Kidney epithelial cell (primary cell): ENCODE measurements around the gene TSHZ2. TPM values are rescaled to one million over a fixed set of nuclear protein-coding genes. Genes with fewer than 3 reads are reported as not detected.

ENCODE experiments used
- DNase-seq: peaks from one replicate; pipeline ENCODE4 v3.0.0-alpha.2; 2010; ENCODE audit warnings: low read depth
- H3K27me3 ChIP-seq: 2 replicates; pipeline ENCODE4 v1.6.0; 2011; ENCODE audit warnings: low read length; ENCODE audit not compliant: control insufficient read depth, insufficient read depth
- H3K36me3 ChIP-seq: 2 replicates; pipeline ENCODE4 v1.5.1; 2011; ENCODE audit warnings: low read length; ENCODE audit not compliant: control insufficient read depth, insufficient read depth
- H3K4me3 ChIP-seq: 2 replicates; pipeline ENCODE4 v1.5.1; 2011; ENCODE audit warnings: low read depth, mild to moderate bottlenecking, control low read depth, low read length
- total RNA-seq: library from RNA; depleted of rRNA; stranded (reverse); fragments of >200 nt; gene quantifications from 2 replicates; pipeline ENCODE4 v1.2.3, GENCODE V29; 2015
- TF ChIP-seq, protein P1 (sequence below): IDR thresholded peaks from 2 replicates; pipeline ENCODE4 v1.5.1; 2011; ENCODE audit warnings: mild to moderate bottlenecking, moderate library complexity, low read length, control low read depth, inconsistent platforms; ENCODE audit not compliant: insufficient read depth, poor library complexity, severe bottlenecking

TSHZ2 gene
- total RNA-seq, 1 donor from 2014 or later: 1.0 TPM

DNA sequence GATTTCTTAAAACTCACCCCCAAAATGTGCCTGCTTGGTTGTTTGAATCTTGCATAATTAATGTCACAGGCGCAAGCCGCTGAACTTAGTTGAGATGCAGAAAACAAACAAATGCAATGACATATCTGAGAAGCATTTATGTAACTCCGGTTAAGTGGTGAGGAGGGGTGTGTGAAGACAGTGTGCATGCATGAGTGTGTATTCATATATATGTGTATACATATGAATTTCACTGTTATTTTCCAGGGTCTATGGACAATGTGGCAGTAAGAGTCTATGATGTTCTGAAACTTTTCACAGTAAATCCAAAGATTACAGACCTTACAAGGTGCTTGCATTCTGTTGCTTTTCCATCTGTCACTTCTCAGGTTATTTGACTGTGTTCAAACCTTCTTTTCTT is 518.5 kb downstream of the TSHZ2 start:
- Histone ChIP-seq H3K36me3 (no peaks in the 10 kb centered on the region), H3K4me3 (no peak overlapping the region), H3K27me3 (no peaks in the 10 kb centered on the region)
- TF ChIP-seq, protein P1, sequence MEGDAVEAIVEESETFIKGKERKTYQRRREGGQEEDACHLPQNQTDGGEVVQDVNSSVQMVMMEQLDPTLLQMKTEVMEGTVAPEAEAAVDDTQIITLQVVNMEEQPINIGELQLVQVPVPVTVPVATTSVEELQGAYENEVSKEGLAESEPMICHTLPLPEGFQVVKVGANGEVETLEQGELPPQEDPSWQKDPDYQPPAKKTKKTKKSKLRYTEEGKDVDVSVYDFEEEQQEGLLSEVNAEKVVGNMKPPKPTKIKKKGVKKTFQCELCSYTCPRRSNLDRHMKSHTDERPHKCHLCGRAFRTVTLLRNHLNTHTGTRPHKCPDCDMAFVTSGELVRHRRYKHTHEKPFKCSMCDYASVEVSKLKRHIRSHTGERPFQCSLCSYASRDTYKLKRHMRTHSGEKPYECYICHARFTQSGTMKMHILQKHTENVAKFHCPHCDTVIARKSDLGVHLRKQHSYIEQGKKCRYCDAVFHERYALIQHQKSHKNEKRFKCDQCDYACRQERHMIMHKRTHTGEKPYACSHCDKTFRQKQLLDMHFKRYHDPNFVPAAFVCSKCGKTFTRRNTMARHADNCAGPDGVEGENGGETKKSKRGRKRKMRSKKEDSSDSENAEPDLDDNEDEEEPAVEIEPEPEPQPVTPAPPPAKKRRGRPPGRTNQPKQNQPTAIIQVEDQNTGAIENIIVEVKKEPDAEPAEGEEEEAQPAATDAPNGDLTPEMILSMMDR: no peak
- DNase-seq: no peak

DNA sequence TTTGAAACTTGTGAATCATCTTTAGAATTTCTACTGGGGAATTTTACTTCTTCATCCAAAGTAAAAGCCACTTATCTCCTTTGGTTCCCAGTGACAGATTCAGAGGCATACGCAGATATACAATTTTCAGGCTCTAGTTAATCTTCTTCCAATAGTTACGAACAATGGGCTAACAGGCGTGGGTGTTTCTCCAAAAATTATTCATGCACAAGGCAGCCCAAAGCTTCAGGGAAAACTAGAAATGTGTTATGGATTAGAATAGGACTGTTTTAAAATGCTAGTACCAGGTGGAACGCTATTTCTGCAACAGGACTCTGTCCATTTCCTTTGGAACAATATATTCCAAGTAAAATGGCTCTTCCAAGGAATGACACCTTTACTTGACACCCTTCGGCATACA is 519.3 kb downstream of the TSHZ2 start:
- Histone ChIP-seq H3K4me3 (no peak overlapping the region), H3K36me3 (no peaks in the 10 kb centered on the region), H3K27me3 (no peaks in the 10 kb centered on the region)
- TF ChIP-seq, protein P1: no peak
- DNase-seq: no peak

DNA sequence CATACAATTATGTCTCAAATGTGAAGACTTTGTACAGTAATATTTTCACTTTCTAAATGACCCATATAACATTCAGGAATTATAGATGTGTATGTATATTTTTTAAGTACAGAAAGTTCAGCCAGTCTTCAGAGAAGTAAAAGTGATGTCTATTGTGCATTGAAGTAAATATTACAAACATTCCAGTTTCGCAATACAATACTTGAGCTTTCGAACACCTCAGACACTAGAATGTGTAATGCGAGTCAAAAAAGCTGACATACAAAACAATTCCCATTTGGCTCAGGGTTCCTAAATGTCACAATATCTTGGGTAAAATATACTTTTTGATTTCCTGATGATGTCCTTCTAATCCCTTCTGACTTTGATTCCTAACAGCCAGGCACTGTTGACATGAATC is 520.1 kb downstream of the TSHZ2 start:
- Histone ChIP-seq H3K4me3 (no peak overlapping the region), H3K27me3 (no peaks in the 10 kb centered on the region), H3K36me3 (no peaks in the 10 kb centered on the region)
- DNase-seq: no peak
- TF ChIP-seq, protein P1: no peak

DNA sequence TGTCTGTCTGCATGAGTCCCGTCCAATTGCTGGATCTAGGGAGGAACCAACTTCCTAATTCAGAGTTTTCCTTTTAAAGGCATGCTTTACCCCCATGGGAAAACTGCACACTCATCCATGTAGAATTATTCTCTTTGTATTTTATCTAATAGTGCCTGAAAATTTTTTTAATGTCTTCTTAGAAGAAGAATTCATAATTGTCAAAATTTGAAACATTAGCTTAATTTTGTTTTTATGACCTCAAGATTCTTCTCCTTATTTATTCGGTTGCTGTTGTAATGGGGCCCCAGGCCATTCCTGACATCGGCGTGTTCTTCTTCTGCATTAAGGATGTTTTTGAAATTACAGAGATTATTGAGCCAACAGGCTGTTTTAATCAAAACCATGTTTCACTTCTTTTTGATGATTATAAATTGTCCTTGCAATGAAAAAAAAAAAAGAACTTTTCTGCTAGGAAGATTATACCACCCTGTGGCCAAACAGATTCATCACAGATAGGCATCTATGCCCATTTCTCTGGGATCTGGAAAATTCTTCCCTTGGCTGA is 521.2 kb downstream of the TSHZ2 start:
- no peaks in the 10 kb centered on the region for H3K27me3 ChIP-seq
- no peaks in the 10 kb centered on the region for H3K36me3 ChIP-seq
- DNase-seq: no peak
- TF ChIP-seq, protein P1: no peak
- H3K4me3 ChIP-seq: no peak overlapping the region

DNA sequence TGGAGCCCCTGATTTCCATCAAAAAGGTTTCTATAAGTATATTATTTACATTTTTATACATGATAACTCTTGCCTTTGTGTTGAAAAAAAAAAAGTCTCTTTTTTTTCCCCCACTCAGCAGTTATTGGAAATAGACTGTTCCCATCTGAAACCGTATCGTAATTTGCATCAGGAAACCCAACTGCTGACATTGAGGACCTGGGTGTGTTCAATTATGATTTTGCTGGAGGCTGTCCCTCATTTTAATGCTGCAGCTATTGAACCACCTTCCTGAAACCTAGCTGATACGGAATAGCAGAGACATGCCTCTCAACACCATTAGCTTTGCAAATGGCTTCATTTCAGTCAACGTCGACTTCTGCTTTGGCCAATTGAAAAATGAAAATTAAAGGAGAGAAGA is 522.6 kb downstream of the TSHZ2 start:
- no peaks in the 10 kb centered on the region for H3K36me3 ChIP-seq
- H3K27me3 ChIP-seq: no peaks in the 10 kb centered on the region
- TF ChIP-seq, protein P1: no peak

DNA sequence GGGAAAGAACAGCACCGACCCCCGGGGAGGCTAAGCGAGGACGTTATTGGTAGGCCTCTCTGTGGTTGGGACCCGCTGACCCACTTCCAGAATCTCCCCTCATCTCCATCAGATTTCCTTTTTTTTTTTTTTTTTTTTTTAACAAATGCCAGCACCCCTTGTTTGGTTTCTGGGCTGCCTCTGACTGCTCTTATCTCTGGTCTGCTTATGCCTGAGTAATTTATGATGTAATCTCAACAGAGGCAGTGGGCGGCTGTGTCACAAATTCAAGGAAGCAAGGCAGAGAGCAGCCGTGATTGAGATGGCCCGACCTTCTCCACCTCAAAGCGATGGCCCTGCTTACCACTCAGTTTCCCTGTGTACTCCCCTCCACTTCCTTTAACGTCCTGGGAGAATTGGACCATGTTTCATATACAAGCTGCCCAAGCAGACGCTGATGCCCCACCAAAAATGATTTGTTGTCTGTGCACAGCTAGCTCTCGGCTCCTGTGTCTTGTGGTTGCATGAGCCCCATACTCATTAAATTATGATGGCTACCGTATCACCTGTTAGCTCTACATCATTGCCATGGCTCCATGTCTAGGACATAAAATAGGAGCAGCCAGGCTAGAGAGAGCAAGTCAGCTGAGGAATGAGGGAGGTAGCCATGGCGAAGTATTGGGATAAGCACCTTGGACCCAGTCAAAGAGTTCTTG is 523.4 kb downstream of the TSHZ2 start:
- Histone ChIP-seq H3K4me3 (no peak overlapping the region), H3K27me3 (no peaks in the 10 kb centered on the region), H3K36me3 (no peaks in the 10 kb centered on the region)
- TF ChIP-seq, protein P1: no peak
- no peak for DNase-seq

More for the DNA sequence above, 522.6 kb downstream of the TSHZ2 start:
- H3K4me3 ChIP-seq: no peak overlapping the region
- DNase-seq: no peak
